ENCODE data around the gene CDH4.

Gene CDH4

DNA sequence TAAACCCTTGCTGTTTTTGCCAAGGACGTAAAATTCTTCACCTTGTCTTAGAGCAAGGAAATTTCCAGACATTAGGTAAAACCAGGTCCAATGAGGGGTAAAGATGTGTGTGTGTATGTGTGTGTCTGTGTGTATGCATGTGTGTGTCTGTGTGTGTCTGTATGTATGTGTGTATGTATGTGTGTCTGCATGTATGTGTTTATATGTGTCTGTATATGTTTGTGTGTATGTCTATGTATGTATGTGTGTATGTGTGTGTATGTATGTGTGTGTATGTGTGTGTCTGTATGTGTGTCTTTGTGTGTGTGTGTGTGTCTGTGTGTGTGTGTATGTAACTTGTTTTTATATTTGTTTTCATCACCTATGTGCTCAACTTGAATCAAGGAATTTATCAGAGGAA lies 439.9 kb downstream of the CDH4 start:
- H3K4me3 ChIP-seq (ENCODE audit: low read length): no peak overlapping the region
- TF ChIP-seq, protein P1, sequence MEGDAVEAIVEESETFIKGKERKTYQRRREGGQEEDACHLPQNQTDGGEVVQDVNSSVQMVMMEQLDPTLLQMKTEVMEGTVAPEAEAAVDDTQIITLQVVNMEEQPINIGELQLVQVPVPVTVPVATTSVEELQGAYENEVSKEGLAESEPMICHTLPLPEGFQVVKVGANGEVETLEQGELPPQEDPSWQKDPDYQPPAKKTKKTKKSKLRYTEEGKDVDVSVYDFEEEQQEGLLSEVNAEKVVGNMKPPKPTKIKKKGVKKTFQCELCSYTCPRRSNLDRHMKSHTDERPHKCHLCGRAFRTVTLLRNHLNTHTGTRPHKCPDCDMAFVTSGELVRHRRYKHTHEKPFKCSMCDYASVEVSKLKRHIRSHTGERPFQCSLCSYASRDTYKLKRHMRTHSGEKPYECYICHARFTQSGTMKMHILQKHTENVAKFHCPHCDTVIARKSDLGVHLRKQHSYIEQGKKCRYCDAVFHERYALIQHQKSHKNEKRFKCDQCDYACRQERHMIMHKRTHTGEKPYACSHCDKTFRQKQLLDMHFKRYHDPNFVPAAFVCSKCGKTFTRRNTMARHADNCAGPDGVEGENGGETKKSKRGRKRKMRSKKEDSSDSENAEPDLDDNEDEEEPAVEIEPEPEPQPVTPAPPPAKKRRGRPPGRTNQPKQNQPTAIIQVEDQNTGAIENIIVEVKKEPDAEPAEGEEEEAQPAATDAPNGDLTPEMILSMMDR (conservative IDR thresholded peaks at IDR 0.05; ENCODE audit: low read depth, low read length): no peak
- no peak for DNase-seq (ENCODE audit: low read depth)

DNA sequence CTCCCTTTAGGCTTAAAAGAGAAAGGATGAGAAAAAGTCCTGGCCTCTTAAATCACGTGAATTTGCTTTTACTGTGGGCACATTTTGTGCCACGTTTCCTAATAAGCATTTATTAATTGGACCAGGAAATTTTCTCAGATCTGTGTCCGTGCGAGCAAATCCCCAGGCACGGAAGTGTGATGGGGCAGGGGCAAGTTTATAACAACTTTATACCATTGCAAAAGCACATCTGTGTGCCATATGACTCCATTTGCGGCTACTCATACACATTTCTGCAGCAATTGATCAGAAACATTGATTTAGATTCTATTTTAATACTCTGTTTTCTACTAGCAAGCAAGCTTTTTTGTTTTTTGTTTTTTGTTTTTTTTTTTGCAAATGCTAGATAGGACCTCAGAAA lies 440.4 kb downstream of the CDH4 start:
- TF ChIP-seq, protein P1 (conservative IDR thresholded peaks at IDR 0.05; ENCODE audit: low read depth, low read length): no peak
- DNase-seq (ENCODE audit: low read depth): no peak

DNA sequence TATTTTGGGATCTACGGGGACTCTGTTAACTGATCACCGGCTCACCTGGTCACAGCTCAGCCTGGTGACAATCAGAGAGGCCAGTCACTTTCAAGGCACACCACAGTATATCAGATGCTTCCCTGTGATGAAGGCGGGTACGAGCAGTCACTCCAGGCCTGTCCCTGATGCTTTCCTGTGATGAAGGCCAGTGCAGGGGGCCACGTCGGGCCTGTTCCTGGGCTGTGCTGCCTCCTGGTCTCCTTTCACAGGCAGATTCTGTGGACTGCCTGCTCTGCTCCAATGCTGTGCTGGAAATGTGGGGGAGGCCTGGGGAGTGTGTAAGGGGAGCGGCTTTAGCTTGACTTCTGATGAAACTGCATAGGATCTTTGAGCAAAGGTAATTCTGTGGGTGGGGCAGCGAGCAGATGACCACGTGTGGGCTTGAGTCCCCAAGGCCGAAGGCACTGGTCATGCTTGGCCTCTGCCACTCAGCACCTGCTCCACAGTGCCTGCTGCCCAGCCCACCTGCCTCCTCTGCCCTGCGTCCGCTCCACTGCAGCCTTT lies 441.1 kb downstream of the CDH4 start:
- H3K4me3 ChIP-seq (ENCODE audit: low read length): no peak overlapping the region
- TF ChIP-seq, protein P1 (conservative IDR thresholded peaks at IDR 0.05; ENCODE audit: low read depth, low read length): no peak
- DNase-seq (ENCODE audit: low read depth): no peak

More for the DNA sequence above, 440.4 kb downstream of the CDH4 start:
- no peak overlapping the region for H3K4me3 ChIP-seq (ENCODE audit: low read length)

DNA sequence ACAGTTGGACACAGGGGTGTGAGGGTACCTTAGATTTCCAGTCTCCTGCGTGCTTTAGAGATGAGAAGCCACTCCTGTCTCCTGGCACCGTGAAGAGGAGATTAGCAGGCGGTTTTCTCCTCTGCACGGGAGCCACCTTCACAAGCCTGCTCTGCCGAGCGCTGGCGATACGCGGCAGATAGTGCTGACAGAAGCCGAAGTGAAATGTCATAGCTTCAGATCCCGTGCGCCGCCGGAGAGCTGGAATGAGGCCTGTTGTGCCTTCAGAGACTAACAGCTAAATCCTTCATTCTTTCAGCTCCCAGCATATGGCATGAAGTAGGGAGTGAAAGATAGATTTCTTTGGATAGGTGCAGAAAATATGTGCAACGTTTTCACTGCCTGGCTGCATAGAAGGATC lies 442.6 kb downstream of the CDH4 start:
- H3K4me3 ChIP-seq (ENCODE audit: low read length): no peak overlapping the region
- TF ChIP-seq, protein P1 (conservative IDR thresholded peaks at IDR 0.05; ENCODE audit: low read depth, low read length): no peak
- no peak for DNase-seq (ENCODE audit: low read depth)

DNA sequence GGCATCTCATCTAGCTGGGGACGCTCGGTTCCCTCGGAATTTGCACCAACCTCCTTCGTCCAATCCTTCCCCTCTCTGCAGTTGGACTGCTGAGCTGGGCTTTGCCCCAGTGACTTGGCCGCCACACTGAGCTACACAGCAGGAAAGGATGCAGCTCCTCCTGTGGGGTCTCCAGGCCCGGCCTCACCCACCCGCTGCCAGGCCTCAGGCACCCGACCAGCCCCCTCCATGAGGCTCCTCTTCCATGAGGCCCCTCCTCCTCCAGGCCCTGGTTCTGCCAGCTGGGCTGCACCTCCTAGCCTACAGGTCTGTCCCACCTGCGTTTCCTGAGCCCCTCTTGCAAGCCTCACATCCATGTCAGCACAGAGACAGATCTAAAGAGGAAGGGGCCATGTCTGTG lies 443.7 kb downstream of the CDH4 start:
- TF ChIP-seq, protein P1 (conservative IDR thresholded peaks at IDR 0.05; ENCODE audit: low read depth, low read length): no peak
- no peak for DNase-seq (ENCODE audit: low read depth)
- H3K4me3 ChIP-seq (ENCODE audit: low read length): no peak overlapping the region

DNA sequence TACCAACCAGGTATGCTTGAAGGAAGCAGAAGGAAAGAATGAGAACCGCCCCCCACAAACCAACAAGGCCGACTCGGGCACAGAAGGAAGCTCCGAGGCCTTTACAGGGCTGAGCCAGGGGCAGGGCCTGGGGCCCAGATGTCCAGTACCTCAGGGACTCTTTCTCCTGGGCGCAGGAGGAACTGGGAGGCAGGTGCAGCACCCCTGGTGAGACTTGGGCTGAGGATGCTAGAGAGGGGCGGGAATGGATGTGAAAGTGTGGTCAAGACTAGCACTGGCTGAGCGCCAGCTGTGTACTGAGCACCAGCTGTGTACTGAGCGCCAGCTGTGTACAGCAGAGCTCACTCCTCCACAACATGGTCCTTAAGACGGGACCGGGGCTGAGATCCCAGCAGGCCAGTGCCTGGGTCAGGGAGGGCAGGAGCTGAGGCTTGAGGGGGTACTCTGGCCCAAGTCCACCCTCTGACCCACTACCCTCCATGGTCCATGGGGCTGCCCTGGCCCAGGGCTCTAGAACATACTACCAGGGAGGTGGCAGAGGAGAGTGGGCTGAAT lies 444.2 kb downstream of the CDH4 start:
- no peak overlapping the region for H3K4me3 ChIP-seq (ENCODE audit: low read length)
- TF ChIP-seq, protein P1 (conservative IDR thresholded peaks at IDR 0.05; ENCODE audit: low read depth, low read length): no peak
- no peak for DNase-seq (ENCODE audit: low read depth)
